K562 (cell line): Measurements from ENCODE around the gene PPM1D. TPM values are rescaled to one million over a fixed set of nuclear protein-coding genes. Genes with fewer than 3 reads are reported as not detected.
A peak's percentile ranks its signal among the peaks of the same experiment; 100 is the strongest.

Source experiments
- ATAC-seq: fragments of 200-7000 bp; cut with Tn5 transposase; 3 replicates; pipeline ENCODE4 v1.9.1; 2020; ENCODE audit warnings: moderate library complexity
- BruUV-seq: library from RNA; stranded (reverse); fragments of 400-500 nt; replicated peaks from 2 replicates; lab custom pipeline; 2021; lab: Mats Ljungman, UMichigan
- CTCF ChIA-PET: fragments of 300-600 bp; formaldehyde crosslinking; extraction: SDS; loops from one replicate; lab custom pipeline; 2021; ENCODE audit warnings: low intra/inter-chr PET ratio; lab: Yijun Ruan, JAX
- POLR2A ChIA-PET: fragments of 300-600, 350-650 bp; sonication (Branson Sonifier 250); formaldehyde crosslinking; extraction: SDS; loops from one replicate; lab custom pipeline; 2021; ENCODE audit warnings: antibody characterized with exemption, inconsistent platforms; lab: Yijun Ruan, JAX
- DNase-seq, 4 experiments: peaks; one replicate each; pipeline versions ENCODE4 v3.0.0 to v3.0.0-alpha.2; 2011 to 2018; ENCODE audit warnings: low spot score in 3 of 4, mixed read lengths in 3 of 4; ENCODE audit errors: extremely low read depth in 1 of 4
- FAIRE-seq: peaks from 2 replicates; lab custom pipeline; 2011; peaks lifted over from hg19 to GRCh38; lab: Jason Lieb, UNC
- H2AFZ ChIP-seq: 2 replicates; pipeline ENCODE4 v1.6.0; 2011; ENCODE audit warnings: low read depth, low read length, control low read depth, inconsistent platforms
- H3K27ac ChIP-seq: fragments of 200-600 bp; 3 replicates; pipeline ENCODE4 v1.8.0; 2011; ENCODE audit warnings: low read depth, mild to moderate bottlenecking, control low read depth, inconsistent platforms, low read length, moderate library complexity, mixed read lengths; ENCODE audit errors: extremely low read depth
- H3K27me3 ChIP-seq, 2 experiments: fragments of 300-600 bp in 1 of 2; 2 replicates in 1 of 2; 3 replicates in 1 of 2; pipeline versions ENCODE4 v1.6.0 to v1.8.0; 2011; ENCODE audit warnings: inconsistent platforms in 2 of 2, low read length in 2 of 2, mild to moderate bottlenecking in 1 of 2, mixed read lengths in 1 of 2, moderate library complexity in 1 of 2; ENCODE audit not compliant: control insufficient read depth in 2 of 2, insufficient read depth in 2 of 2
- H3K36me3 ChIP-seq: fragments of 300-600 bp; 3 replicates; pipeline ENCODE4 v1.8.0; 2011; ENCODE audit warnings: mild to moderate bottlenecking, low read length, inconsistent platforms; ENCODE audit not compliant: control insufficient read depth, insufficient read depth
- H3K4me1 ChIP-seq, 2 experiments: fragments of 200-600 bp in 1 of 2; replicated peaks in 1 of 2; 2 replicates in 1 of 2; 3 replicates in 1 of 2; pipeline versions ENCODE4 v1.5.1 to v1.8.0; 2011; ENCODE audit warnings: inconsistent platforms in 2 of 2, low read length in 2 of 2, mild to moderate bottlenecking in 1 of 2, mixed read lengths in 1 of 2, moderate library complexity in 1 of 2; ENCODE audit not compliant: control insufficient read depth in 2 of 2, insufficient read depth in 2 of 2
- H3K4me2 ChIP-seq: 2 replicates; pipeline ENCODE4 v1.6.1; 2011; ENCODE audit warnings: low read length, control low read depth, inconsistent platforms, mixed read lengths; ENCODE audit not compliant: insufficient read depth
- H3K4me3 ChIP-seq: fragments of 200-600 bp; sonication (generic), shearing (Covaris generic); 2 replicates; pipeline ENCODE4 v1.5.1; 2016; ENCODE audit warnings: control low read depth, inconsistent platforms
- H3K79me2 ChIP-seq: fragments of 200-600 bp; 3 replicates; pipeline ENCODE4 v1.8.0; 2011; ENCODE audit warnings: low read length, inconsistent platforms; ENCODE audit not compliant: control insufficient read depth, insufficient read depth
- H3K9ac ChIP-seq, 2 experiments: 2 replicates each; pipeline versions ENCODE4 v1.6.0 to v1.6.1; 2011; ENCODE audit warnings: low read depth in 2 of 2, low read length in 2 of 2, control low read depth in 1 of 2, inconsistent platforms in 1 of 2, mild to moderate bottlenecking in 1 of 2, mixed read lengths in 1 of 2; ENCODE audit not compliant: insufficient read depth in 1 of 2
- H3K9me1 ChIP-seq: one replicate; pipeline ENCODE4 v1.6.0; 2011; ENCODE audit warnings: inconsistent platforms, mild to moderate bottlenecking, low read length, moderate library complexity; ENCODE audit not compliant: control insufficient read depth, insufficient read depth
- H3K9me3 ChIP-seq: replicated peaks from 2 replicates; pipeline ENCODE4 v1.5.1; 2011; ENCODE audit warnings: low read depth, low read length, inconsistent platforms; ENCODE audit not compliant: control insufficient read depth, insufficient read depth
- H4K20me1 ChIP-seq: replicated peaks from 2 replicates; pipeline ENCODE4 v1.6.1; 2011; ENCODE audit warnings: low read length, inconsistent platforms, mixed read lengths; ENCODE audit not compliant: control insufficient read depth, insufficient read depth
- EWSR1 ChIP-seq: fragments of 450-650 bp; IDR thresholded peaks from 2 replicates; pipeline ENCODE4 v1.6.1; 2018; ENCODE audit warnings: borderline replicate concordance, mild to moderate bottlenecking, low read depth, moderate library complexity; ENCODE audit not compliant: partially characterized antibody
- NFE2 ChIP-seq: IDR thresholded peaks from 2 replicates; pipeline ENCODE4 v1.6.1; 2014; ENCODE audit warnings: antibody characterized with exemption, low read depth
- PML ChIP-seq: IDR thresholded peaks from 2 replicates; pipeline ENCODE4 v1.6.1; 2012; ENCODE audit warnings: low read length, inconsistent platforms
- PURB ChIP-seq: sonication (generic); formaldehyde crosslinking; IDR thresholded peaks from 2 replicates; pipeline ENCODE4 v1.9.0; 2021; ENCODE audit warnings: low read depth, mild to moderate bottlenecking, missing genetic modification reagents
- RFX7 ChIP-seq: fragments of 250-450 bp; sonication (Bioruptor Pico); IDR thresholded peaks from 2 replicates; pipeline ENCODE4 v1.5.1; 2021; ENCODE audit warnings: mild to moderate bottlenecking
- WGBS: fragments of 100-300 bp; shearing (Covaris generic); methylation state at CpG from one replicate; pipeline ENCODE4 v1.1.6; 2016; ENCODE audit warnings: low coverage, mixed read lengths; ENCODE audit not compliant: insufficient coverage; ENCODE audit errors: missing lambda C conversion rate; 5-methylcytosine and 5-hydroxymethylcytosine counted together
- in situ Hi-C: fragments of 300-500 bp; cut with MboI; formaldehyde crosslinking; loops from 4 replicates; pipeline ENCODE4 v1.15.0; 2018; ENCODE audit warnings: inconsistent platforms, mixed read lengths
- intact Hi-C: fragments of 100-400 bp; cut with micrococcal nuclease; formaldehyde crosslinking; loops from 2 replicates; pipeline ENCODE4 v1.14.2; 2022
- polyA plus RNA-seq, 8 experiments: library from polyadenylated mRNA; depleted of rRNA in 4 of 8; stranded (reverse) in 5 of 8; unstranded in 3 of 8; fragments of >200 nt; fragmentation: Nextera tagmentation in 2 of 8; fragmentation: Illumina TruSeq in 1 of 8; extraction: Ambion mirVana in 2 of 8; extraction: Trizol in 1 of 8; gene quantifications; 2 replicates each; pipeline versions ENCODE4 v1.2.1 to v1.2.3, GENCODE V29; 2011 to 2014; ENCODE audit warnings: inconsistent platforms in 1 of 8, missing spikeins in 1 of 8
- total RNA-seq, 7 experiments: library from RNA; depleted of rRNA in 6 of 7; stranded (reverse); fragments of >200 nt in 6 of 7; fragmentation: Illumina TruSeq in 2 of 7; extraction: Trizol in 2 of 7; gene quantifications; 2 replicates each; pipeline versions ENCODE4 v1.2.1 to v1.2.3, GENCODE V29; 2011 to 2021; ENCODE audit warnings: low replicate concordance in 1 of 7
- TF ChIP-seq, protein P1 (sequence below): fragments of 450-650 bp; formaldehyde crosslinking; IDR thresholded peaks from 2 replicates; pipeline ENCODE4 v1.4.0; 2020; ENCODE audit warnings: mild to moderate bottlenecking, mixed read lengths
- TF ChIP-seq, protein P2 (sequence below), 3 experiments: fragments of 200-800 bp in 1 of 3; fragments of 250-450 bp in 1 of 3; fragments of 450-650 bp in 1 of 3; sonication (Bioruptor Pico) in 1 of 3; sonication (Bioruptor generic) in 1 of 3; formaldehyde crosslinking in 1 of 3; IDR thresholded peaks; 2 replicates each; pipeline versions ENCODE4 v1.6.1 to v1.8.0; 2016 to 2022; ENCODE audit warnings: mild to moderate bottlenecking in 2 of 3, missing genetic modification characterization in 2 of 3, missing compliant biosample characterization in 1 of 3, moderate library complexity in 1 of 3

The PPM1D gene
- total and polyA plus RNA-seq, 9 of the 15 experiments (the other 6 are each of a cell fraction or from before 2014, with no cell fraction given), result 2.1 to 19.0 (median 7.8) TPM

DNA sequence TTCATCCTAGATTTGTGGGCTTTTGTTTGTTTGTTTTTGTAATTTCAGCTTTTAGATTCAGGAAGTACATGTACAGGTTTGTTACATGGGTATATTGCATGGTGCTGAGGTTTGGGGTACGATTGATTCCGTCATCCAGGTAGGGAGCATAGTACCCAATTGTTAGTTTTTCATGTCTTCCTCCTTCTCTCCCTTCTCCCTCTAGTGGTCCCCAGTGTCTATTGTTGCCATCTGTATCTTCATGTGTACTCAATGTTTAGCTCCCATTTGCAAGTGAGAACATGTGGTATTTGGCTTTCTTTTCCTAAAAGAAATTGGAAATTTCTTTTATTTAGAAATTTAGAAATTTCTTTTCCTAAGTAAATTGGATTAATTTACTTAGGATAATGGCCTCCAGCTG, 40.5 kb downstream of the PPM1D start (continued):
- TF ChIP-seq, protein P1, sequence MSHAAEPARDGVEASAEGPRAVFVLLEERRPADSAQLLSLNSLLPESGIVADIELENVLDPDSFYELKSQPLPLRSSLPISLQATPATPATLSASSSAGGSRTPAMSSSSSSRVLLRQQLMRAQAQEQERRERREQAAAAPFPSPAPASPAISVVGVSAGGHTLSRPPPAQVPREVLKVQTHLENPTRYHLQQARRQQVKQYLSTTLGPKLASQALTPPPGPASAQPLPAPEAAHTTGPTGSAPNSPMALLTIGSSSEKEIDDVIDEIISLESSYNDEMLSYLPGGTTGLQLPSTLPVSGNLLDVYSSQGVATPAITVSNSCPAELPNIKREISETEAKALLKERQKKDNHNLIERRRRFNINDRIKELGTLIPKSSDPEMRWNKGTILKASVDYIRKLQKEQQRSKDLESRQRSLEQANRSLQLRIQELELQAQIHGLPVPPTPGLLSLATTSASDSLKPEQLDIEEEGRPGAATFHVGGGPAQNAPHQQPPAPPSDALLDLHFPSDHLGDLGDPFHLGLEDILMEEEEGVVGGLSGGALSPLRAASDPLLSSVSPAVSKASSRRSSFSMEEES (CRISPR knock-in tag), result no peak
- peak; percentile 57 for TF ChIP-seq EWSR1
- no peak for TF ChIP-seq NFE2

DNA sequence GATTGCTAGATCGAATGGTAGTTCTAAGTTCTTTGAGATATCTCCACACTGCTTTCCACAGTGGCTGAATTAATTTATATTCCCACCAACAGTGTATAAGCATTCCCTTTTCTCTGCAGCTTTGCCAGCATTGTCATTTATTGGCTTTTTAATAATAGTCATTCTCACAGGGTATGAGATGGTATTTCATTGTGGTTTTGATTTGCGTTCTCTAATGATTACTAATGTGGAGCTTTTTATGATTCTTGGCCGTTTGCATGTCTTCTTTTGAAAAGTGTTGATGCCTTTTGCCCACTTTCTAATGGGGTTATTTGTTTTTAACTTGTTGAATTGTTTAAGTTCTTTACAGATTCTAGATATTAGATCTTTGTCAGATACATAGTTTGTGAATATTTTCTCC, 41.1 kb downstream of the PPM1D start:
- Histone ChIP-seq H3K27ac (no peak overlapping the region), H3K27me3 (no peaks in the 10 kb centered on the region), H2AFZ (no peak overlapping the region), H3K9ac (no peak overlapping the region), H4K20me1 (no peaks in the 10 kb centered on the region), H3K4me3 (no peak overlapping the region), H3K4me2 (no peak overlapping the region), H3K4me1 (no peaks in the 10 kb centered on the region), H3K36me3 (peaks cover 15% of the 10 kb centered on the region; the same call in 2 of the 3 replicates), H3K79me2 (peaks cover 18% of the 10 kb centered on the region; the same call in 2 of the 3 replicates), H3K9me3 (no peaks in the 10 kb centered on the region), H3K9me1 (no peaks in the 10 kb centered on the region)
- DNase-seq (no peak), FAIRE-seq (no peak), ATAC-seq (no peak)
- TF ChIP-seq, protein P2, sequence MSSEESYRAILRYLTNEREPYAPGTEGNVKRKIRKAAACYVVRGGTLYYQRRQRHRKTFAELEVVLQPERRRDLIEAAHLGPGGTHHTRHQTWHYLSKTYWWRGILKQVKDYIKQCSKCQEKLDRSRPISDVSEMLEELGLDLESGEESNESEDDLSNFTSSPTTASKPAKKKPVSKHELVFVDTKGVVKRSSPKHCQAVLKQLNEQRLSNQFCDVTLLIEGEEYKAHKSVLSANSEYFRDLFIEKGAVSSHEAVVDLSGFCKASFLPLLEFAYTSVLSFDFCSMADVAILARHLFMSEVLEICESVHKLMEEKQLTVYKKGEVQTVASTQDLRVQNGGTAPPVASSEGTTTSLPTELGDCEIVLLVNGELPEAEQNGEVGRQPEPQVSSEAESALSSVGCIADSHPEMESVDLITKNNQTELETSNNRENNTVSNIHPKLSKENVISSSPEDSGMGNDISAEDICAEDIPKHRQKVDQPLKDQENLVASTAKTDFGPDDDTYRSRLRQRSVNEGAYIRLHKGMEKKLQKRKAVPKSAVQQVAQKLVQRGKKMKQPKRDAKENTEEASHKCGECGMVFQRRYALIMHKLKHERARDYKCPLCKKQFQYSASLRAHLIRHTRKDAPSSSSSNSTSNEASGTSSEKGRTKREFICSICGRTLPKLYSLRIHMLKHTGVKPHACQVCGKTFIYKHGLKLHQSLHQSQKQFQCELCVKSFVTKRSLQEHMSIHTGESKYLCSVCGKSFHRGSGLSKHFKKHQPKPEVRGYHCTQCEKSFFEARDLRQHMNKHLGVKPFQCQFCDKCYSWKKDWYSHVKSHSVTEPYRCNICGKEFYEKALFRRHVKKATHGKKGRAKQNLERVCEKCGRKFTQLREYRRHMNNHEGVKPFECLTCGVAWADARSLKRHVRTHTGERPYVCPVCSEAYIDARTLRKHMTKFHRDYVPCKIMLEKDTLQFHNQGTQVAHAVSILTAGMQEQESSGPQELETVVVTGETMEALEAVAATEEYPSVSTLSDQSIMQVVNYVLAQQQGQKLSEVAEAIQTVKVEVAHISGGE (CRISPR knock-in tag; IDR thresholded peaks at IDR 0.05), result peak in 1 of 3 experiments; percentile 50; a peak in 2 of 6 replicates
- no peak for TF ChIP-seq PURB
- no peak for TF ChIP-seq RFX7 (CRISPR knock-in tag)
- no peak for TF ChIP-seq PML
- WGBS, result 100% methylated on average over 3 of the region's 3 CpGs
- POLR2A ChIA-PET, result no interaction called here
- intact Hi-C loops (no loop called here), in situ Hi-C loops (loop anchor here (10.0 kb wide), 1 partner anchor 536 kb away; no protein-coding TSS in a partner anchor)
- no TSS peak for BruUV-seq
- CTCF ChIA-PET, result interaction anchor here (0.6 to 1.1 kb wide), 2 partner anchors 34 to 410 kb away, joined by 3 read pairs; no protein-coding TSS in a partner anchor
